Right hindlimb (tissue), 1 donor: ENCODE data around the gene MTARC2.
"Not testable (repeated sequence)": the region's sequence is repeated elsewhere in the genome, so short reads cannot be mapped to it uniquely, and the experiment has no call there.

Experiments
- DNase-seq: peaks from one replicate; pipeline ENCODE4 v3.0.0-alpha.2; 2018

Gene MTARC2

DNA sequence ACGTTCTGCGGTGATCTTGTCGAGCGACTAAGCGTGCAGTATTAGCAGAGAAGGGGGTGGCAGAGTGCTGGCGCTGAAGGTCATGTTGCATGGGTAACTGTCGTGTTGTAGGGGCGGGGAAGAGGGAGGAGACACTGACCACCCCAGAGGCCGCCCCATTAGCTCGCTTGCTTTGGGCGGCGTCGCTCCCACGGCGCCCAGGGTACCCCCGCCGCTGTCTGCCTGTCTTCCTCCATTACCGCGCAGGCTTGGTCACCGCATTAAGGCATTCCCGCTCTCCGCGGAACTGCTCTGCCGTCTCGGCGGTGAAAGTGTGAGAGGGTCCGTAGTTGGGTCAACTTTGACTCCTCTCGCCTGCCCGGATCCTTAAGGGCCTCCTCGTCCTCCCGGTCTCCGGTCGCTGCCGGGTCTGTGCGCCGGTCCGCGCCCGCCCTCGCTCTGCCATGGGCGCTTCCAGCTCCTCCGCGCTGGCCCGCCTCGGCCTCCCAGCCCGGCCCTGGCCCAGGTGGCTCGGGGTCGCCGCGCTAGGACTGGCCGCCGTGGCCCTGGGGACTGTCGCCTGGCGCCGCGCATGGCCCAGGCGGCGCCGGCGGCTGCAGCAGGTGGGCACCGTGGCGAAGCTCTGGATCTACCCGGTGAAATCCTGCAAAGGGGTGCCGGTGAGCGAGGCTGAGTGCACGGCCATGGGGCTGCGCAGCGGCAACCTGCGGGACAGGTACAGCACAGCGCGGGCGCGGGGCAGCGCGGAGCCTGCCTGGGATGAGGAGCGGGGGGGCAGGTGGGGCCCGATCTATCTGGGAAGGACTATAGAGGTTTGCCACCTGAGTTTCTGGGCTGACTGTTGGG is at the start of gene MTARC2:
Gene MTARC2 (plus strand): TSS at position 234 of the 846 bp plus-strand sequence. CDS start 210 bp downstream, at position 444.
- DNase-seq, result peak; percentile 86

DNA sequence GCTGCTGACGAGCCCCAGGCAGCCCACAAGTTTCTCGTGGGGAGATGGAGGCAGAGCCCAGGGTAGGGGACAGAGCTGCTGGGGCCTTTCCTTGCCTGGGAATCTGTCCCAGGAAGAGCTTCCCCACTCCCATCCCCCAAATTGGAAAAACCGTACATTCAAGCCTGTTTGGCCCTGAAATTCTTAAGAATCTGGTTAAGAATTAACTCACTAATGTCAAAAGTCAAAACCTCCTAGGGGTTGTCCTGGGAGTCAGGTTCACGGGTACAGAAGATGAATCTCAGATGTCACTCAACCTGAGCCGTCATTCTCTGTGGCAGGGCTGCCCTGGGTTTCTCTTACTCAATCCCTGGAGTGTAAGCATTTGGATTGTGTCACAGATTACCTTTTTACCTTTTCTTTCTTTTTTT is 49.5 kb upstream of the MTARC2 start:
- DNase-seq, result no peak

DNA sequence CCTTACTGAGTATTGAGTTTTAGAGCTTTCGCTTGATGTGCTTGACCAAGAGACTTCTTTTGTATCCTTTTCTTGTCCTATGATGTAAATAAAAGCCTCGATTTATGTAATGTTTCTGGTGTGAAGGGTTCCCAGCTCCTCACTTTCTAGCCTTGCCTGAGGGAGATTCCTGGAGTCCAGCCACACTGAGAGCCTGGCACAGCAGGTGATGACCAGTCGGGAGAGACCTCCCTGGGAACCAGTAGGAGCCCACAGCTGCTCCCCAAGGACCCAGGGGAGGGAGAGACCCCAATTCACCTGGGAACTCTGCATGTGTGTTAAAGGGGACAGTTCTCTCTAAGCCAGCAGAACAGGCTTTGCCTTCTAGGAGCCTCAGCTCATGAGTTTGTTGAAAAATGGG is 49.1 kb upstream of the MTARC2 start:
- no peak for DNase-seq

DNA sequence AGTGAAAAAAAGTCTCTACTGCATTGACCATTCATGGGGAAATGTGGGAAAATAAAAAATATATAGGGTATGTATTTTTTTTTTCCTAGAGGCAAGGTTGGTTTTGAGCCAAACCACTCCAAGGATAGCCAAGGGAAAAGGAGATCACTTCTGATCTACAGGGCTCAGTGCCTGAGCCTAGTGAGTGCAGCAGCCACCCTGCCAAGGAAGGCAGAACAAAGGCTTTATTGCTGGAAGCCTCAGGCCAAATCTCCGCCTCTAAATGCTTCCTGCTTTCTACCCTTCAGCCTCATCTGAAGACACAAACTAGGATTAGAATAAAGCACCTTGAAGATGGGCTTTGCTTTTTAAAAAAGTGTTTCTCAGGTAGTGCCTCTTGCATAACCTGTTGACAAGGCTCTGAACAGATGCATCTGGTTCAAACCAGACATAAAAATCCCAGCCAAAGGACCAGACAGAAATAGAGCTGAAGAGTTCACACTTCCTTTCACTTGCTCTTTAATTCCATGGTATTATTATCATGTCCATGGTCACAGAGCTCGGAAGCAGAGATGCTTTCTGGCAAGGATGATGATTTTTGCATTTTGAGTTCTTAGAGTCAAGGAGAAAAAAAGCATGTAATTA is 47.5 kb upstream of the MTARC2 start:
- no peak for DNase-seq

DNA sequence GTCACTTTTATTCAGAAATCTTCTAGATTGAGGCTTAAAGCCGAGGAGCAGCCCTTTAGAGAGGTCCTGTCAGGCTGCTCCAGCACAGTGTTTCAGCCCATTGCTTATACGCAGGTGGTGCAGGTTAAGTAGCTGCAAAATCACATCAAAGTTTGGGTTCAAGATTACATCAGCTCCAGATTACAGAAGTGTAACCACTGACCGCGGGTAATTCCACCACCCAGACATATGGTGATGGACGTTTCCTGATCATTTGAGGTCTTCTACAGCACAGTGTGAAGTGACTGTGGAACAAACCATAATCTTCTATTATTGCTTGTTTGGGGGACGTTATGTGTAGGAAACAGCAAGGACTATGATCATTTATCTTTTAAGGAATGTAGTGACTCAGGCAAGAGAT is 46.1 kb upstream of the MTARC2 start:
- no peak for DNase-seq

DNA sequence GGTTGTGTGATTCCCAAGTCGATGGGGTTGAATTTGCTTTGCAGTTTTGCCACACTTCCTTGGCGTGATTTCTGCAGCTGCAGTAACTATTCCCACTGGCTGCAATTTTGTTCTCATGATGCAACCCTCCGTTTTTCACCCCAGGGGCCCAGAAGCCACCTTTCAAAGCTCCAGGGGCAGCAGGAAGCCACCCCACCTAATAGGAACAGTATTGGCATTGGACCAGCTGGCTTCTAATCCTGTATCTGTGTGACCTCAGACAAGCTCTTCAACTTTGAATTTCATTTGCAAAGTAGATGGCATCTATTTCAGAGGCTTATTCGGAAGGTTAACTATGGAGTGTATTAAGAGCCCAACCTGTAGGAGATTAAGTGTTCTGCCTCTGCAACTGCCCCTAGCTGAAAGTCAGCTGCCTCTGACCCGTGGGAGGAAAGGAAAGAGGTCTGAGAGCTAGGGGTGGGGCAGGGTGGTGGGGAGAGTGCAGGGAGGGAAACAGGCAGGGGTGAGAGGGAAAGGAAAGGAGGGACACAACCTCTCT is 45.3 kb upstream of the MTARC2 start:
- no peak for DNase-seq

DNA sequence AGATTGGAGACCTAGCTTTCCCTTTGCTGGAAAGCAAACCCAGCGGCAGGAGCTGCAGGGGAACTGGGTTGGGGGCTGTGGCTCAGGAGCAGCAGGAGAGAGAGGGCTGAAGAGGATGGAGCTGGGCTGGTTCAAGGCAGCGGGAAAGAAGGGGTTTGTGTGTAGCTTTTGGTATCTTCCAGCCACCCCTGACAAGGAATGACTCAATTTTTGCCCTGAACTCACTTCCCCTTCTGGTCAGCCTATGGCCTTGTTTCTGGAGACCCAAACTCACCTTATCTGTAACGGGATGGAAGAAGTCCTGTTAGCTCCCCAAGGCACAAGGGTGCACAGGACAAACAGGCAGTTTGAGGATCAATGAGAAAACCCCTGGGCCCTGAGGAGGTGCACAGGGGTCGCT is 44.8 kb upstream of the MTARC2 start:
- DNase-seq, result no peak

DNA sequence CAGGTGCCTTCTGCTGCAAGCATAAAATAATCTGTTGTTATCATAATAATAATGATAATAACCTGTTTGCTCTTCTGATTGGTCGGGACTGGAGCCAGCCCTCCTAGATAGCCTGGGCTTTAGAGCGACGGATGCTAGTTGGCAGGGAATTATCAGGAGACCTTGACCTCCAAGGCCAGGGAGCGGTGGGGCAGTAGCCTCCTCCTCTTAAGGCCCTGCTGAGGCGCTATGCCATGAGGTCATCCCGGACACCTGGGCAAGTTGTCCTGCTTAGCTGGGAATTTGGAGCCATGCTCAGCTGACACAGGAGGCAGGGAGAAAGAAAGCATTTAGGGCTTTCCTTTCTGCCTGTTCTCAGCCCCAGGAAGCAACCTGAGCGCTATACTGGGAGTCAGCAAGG is 42.3 kb upstream of the MTARC2 start:
- DNase-seq, result no peak

DNA sequence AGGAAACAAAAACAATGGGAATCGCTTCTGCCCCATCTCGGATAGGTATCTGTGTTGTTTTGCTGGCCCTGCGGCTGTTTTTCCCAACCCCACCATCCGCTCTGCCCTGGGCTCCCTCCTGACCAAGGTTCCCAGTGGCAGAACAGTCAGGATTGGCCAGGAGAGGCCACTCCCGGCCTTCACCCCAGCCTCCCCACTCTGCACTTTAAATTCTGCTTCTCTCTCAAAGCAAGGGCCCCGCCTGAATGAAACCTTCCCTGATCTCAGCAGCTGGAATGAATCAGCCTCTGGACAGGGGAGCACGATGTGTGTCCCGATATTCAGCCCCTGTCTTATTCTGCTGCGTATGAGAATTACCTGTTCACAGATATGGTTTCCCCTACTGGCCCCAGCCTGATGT is 41.6 kb upstream of the MTARC2 start:
- DNase-seq, result no peak

DNA sequence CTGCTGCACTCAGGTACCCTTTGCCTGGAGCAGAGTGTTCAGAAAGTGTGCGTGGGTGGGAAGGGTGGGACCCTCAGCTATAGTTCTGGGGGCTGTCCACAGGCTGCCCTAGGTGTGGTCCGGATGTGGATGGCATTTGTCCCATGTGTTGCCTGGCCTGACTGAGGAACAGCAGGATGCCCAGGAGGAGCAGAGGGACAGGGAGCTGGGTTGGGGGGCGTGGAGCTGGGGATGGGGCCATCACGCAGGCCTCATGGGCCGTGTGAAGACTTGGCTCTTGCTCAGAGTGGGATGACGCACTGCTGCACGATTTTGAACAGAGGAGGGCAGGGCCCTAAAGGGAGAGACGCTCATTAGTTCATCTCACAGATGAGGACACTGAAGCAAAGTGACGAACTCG is 41.0 kb upstream of the MTARC2 start:
- no peak for DNase-seq

DNA sequence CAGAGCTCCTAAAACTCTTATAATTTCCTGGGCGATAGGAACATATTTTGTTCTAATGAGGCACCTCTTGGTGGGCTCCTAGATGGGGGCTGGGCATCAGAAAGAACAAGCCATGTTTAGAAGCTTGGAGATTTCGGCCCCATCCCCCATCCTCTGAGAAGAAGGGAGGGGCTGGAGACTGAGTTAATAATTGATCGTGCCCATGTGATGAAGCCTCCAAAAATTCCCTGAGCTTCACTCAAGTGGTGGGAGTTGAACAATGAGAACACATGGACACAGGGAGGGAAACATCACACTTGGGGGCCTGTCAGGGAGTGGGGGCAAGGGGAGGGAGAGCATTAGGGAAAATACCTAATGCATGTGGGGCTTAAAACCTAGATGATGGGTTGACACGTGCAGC is 39.9 kb upstream of the MTARC2 start:
- DNase-seq, result no peak

DNA sequence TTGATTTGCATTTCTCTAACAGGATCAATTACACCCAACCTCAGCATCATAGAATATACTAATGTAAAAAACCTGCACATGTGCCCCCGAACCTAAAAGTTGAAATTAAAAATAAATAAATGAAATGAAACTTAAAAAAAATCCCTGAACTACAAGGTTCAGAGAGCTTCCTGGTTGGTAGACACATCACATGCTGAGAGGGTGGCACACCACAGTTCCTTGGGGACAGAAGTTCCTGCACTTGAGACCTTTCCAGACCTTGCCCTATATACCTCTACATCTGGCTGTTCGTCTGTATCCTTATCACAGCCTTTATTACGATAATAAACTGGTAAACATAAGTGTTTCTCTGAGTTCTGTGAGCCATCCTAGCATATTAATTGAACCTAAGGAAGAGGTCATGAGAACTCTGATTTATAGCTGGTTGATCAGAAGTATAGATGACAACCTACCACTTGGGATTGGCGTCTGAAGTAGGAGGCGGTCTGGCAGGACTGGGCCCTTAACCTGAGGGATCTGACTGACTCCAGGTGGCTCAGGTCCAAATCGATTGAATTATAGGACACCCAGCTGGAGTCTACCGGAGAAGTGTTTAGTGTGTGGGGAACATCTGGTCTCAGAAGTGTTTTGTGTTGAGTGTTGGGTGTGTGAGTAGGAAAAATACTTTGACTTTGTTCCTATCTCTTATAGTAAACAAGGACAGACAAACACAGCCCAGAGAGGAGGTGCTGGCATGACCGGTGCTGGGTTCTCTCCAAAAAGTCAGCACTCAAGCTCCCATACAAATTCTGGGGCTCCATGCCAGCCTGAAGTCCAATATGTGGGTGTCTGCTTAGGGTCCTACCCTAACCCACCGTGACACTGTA is 39.0 kb upstream of the MTARC2 start:
- DNase-seq, result no peak

DNA sequence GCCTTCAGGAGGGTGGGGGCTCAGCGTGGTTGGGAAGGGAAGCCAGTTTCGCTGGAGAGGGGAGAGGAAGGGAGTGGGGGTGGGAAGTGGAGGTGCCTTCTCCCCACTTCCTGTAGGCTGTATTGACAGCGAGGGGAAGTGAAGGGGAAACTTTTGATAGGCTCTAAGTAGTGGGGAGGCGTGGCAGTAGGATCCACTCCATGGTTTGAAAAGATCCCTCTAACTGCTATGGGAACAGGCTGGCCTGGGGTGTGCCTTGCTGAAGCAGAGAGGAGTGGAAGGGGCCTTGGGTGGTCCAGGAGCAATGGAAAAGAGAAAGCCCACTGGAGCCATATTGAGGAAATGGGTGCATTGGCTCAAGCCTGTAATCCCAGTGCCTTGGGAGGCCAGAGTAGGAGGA is 37.8 kb upstream of the MTARC2 start:
- DNase-seq, result no peak

DNA sequence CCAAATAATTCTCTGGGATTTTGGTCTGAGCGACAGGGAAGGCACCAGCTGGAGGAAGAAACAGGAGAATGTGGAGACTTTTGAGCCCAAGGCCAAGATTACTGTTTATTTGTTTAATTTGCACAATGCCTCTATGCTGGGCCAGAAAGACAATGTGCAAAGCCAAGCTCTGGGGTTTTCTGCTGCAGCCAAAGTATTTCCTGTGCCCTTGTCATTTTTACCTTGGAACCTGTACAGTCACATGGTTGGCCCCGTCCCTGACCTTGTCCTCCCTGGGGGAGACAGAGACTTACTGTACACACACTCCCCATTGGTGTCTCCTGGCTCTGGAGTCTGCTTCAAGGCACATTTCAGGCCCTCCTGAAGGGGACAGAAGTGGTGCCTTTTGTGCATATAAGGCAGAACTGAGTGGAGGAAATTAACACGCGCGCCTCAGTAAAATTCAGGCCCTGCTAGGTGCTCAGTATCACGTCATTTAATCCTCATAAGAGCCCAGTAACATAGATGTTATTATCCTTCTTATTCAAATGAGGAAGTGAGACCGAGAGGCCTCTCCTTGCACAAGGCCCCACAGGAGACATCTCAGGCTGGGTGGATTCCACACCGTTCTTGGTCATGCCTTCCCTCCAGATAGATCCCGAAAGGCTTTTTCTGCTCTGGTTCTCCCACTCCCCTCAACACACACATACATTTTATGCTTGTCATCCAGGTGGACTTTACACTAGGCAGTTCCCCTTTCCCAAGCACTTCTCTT is 36.9 kb upstream of the MTARC2 start:
- no peak for DNase-seq

DNA sequence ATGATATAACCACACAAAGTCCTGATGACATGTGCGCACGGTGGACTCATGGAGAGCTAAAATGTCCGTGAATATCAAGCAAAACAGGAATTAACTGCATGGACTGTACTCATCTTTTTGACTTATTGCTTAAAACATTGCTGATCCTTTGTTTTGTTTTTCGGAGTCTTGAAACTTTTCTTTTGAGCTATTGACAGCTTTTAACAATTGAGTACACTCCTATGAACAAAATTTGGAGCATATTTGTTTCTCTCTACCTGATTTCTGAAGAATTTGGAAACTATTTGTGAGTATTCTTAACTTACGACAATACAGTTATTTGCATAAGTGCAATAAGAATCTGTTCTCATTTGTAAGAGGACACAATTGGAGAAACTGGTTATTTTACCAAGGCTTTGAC is 32.1 kb upstream of the MTARC2 start:
- DNase-seq, result not testable (repeated sequence)

DNA sequence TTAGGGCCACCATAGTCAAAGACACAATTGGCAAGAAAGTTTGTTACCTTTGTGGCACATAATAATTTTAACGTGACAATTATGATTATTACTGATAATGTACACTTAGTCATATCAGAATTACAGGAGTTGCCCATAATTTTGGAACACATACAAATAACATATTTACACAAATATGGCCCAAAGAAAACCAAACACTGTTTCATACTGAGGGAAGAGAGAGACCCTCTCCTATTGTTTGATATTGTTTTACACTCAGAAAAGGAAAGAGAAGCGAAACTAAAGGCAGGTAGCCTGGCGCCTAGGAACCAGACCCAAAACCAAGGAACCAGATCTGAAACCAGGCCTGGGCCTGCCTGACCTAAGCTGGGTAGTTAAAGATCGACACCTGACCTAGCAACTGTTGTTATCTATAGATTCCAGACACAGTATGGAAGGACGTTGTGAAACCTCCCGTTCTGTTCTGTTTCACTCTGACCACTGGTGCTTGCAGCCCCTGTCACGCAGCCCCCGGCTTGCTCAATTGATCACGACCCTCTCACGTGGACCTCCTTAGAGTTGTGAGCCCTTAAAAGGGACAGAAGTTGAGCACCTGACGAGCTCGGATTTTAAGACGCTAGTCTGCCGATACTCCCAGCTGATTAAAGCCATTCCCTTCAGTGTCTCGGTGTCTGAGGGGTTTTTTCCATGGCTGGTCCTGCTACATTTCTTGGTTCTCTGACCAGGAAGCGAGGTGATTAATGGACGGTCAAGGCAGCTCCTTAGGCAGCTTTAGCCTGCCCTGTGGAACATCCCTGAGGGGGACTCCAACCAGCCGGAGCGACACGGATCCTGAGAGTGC is 30.1 kb upstream of the MTARC2 start:
- DNase-seq, result no peak

DNA sequence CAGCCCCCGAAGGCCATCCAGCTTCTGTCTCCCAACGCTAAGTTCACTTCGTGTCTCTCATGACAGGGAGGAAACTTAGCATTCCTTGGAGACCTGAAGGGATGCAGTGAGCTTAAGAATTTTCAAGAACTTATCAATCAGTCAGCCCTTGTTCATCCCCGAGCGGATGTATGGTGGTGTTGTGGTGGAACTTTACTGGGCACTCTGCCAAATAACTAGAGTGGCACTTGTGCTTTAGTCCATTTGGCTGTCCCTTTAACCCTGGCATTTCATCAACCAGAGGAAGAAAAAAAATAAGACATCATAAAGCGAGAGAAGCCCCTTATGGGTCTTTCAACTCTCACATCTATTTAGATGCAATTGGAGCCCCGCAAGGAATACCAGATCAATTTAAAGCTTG is 26.9 kb upstream of the MTARC2 start:
- not testable (repeated sequence) for DNase-seq

DNA sequence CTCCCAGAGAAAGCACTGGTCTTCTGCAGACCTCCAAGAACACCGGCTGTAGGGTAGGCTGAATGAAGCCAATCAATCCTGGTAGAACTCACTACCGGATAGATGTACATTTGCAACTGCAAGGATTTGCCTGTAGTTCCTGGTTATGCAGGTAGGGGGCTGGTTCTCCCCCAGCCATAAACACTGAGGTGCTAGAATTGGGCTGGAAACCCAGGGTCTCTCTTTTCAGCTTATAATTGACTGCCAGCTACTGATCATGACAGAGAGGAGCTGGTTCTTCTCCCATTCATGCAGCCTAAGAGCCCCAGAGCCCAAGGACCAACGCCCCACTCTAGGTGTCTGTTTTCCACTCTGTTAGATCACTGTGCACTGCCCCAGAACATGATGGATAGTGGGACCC is 21.5 kb upstream of the MTARC2 start:
- DNase-seq, result no peak

DNA sequence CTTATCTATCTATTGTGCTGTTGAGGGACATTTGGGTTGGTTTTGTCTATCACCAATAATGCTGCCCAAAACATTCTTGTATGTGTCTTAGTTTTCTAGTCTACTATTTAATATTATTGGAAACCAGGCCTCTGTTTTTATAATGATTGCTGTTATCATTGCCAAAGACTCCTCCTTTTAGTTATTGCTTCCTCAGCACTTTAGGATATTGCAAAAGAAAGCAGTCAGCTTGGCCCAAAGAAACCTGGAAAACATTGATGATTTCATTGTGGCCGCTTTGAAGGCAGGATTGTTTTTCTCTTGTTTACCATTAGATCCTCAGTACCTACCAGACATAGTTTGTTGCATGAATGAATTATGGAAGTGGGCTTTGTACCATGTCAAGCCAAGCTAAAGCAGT is 20.6 kb upstream of the MTARC2 start:
- DNase-seq, result no peak

DNA sequence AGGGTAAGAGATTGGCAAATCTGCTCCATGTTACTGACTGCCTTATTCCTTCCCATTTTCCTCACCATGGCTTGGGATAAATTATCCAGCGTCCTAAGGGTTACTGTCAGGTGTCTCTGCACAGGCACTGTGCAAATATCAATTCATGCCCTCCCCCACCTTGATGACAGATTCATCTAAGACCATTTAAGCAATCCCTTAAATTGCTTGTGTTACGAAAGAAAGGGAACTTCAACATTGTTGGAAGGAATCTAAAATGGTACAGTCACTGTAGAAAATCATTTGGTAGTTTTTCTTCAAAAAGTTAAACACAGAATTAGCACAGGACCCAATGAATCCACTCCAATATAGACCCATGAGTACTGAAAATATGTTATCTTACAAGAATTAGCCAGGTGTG is 17.6 kb upstream of the MTARC2 start:
- DNase-seq, result no peak

DNA sequence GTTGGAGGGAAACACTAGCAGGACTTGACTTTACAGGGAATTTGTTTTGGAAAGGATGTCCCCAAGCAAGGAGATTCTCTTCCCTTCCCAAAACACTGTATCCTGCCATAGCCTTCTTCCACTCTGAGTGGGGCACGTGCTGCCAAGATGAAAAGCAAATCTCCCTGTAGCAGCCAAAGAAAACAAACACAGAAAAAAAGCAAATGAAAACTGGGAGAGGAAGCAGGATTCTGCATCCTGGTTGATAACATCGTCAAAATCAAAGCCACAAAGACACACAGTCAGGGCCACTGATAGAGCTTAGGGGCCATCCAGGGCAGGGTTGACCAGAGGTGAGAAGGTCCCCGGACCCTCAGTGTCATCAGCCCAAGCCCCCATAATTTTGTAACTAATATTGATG is 16.0 kb upstream of the MTARC2 start:
- DNase-seq, result no peak

DNA sequence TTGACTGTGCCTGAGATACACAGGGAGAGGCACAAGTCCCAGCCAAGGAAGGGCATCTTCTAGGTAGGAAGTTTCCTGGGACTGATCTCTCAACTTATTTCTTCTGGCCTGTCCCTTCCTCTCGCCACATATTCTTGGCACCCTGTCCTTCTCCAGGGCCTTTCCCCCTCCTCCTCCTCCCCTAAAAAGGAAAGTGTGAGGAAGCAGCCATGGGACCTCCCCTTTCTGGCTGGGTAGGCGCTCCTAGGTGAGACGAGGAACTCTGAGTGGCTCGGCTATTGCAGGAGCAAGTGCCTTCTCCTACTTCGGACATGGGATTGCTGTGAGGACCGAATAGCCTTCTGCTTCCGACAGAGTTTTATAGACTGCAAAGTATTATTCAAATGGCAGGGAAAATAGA is 15.5 kb upstream of the MTARC2 start:
- DNase-seq, result no peak
